Measurements from ENCODE around the gene EML4.

Gene EML4

GRCh38 chr2:42199002-42199401 is 29.8 kb downstream of the EML4 start:
- Histone ChIP-seq H3K27me3 (ENCODE audit: insufficient read depth, low read length) (no peaks in the 10 kb centered on the region), H3K9ac (ENCODE audit: low read depth, low read length) (no peak overlapping the region), H3K36me3 (ENCODE audit: insufficient read depth, low read length) (0 out of 2 replicates have a peak, but pooled peaks cover 2% of the 10 kb centered on the region), H3K4me1 (ENCODE audit: insufficient read depth, low read length) (peaks cover 14% of the 10 kb centered on the region), H3K4me3 (ENCODE audit: low read length) (no peak overlapping the region), H3K9me3 (ENCODE audit: insufficient read depth, low read depth, low read length) (no peaks in the 10 kb centered on the region), H3K27ac (ENCODE audit: low read depth, low read length) (no peak overlapping the region)
- 94% methylated on average over 2 of the region's 2 CpGs for WGBS

GRCh38 chr2:42199626-42200025 is 30.5 kb downstream of the EML4 start:
- Histone ChIP-seq H3K27ac (ENCODE audit: low read depth, low read length) (no peak overlapping the region), H3K36me3 (ENCODE audit: insufficient read depth, low read length) (0 out of 2 replicates have a peak, but pooled peaks cover 2% of the 10 kb centered on the region), H3K27me3 (ENCODE audit: insufficient read depth, low read length) (no peaks in the 10 kb centered on the region), H3K4me1 (ENCODE audit: insufficient read depth, low read length) (peaks cover 14% of the 10 kb centered on the region), H3K9me3 (ENCODE audit: insufficient read depth, low read depth, low read length) (no peaks in the 10 kb centered on the region), H3K4me3 (ENCODE audit: low read length) (no peak overlapping the region), H3K9ac (ENCODE audit: low read depth, low read length) (no peak overlapping the region)
- WGBS: 96% methylated on average over 5 of the region's 5 CpGs

GRCh38 chr2:42200926-42201855 is 32.0 kb downstream of the EML4 start:
- Histone ChIP-seq H3K9ac (ENCODE audit: low read depth, low read length) (no peak overlapping the region), H3K9me3 (ENCODE audit: insufficient read depth, low read depth, low read length) (no peaks in the 10 kb centered on the region), H3K27me3 (ENCODE audit: insufficient read depth, low read length) (no peaks in the 10 kb centered on the region), H3K4me1 (ENCODE audit: insufficient read depth, low read length) (peaks cover 10% of the 10 kb centered on the region), H3K4me3 (ENCODE audit: low read length) (no peak overlapping the region), H3K36me3 (ENCODE audit: insufficient read depth, low read length) (no peaks in the 10 kb centered on the region), H3K27ac (ENCODE audit: low read depth, low read length) (no peak overlapping the region)
- WGBS: 95% methylated on average over 4 of the region's 5 CpGs

GRCh38 chr2:42202634-42203008 is 33.5 kb downstream of the EML4 start:
- Histone ChIP-seq H3K36me3 (ENCODE audit: insufficient read depth, low read length) (no peaks in the 10 kb centered on the region), H3K27ac (ENCODE audit: low read depth, low read length) (no peak overlapping the region), H3K27me3 (ENCODE audit: insufficient read depth, low read length) (no peaks in the 10 kb centered on the region), H3K9ac (ENCODE audit: low read depth, low read length) (no peak overlapping the region), H3K4me1 (ENCODE audit: insufficient read depth, low read length) (peaks cover 5% of the 10 kb centered on the region), H3K4me3 (ENCODE audit: low read length) (no peak overlapping the region), H3K9me3 (ENCODE audit: insufficient read depth, low read depth, low read length) (no peaks in the 10 kb centered on the region)
- 99% methylated on average over 2 of the region's 2 CpGs for WGBS

- WGBS: 84% methylated on average over 4 of the region's 4 CpGs
- peaks cover 5% of the 10 kb centered on the region for H3K4me1 ChIP-seq (ENCODE audit: insufficient read depth, low read length)
- no peaks in the 10 kb centered on the region for H3K27me3 ChIP-seq (ENCODE audit: insufficient read depth, low read length)
- no peak overlapping the region for H3K4me3 ChIP-seq (ENCODE audit: low read length)
- no peaks in the 10 kb centered on the region for H3K9me3 ChIP-seq (ENCODE audit: insufficient read depth, low read depth, low read length)
- H3K27ac ChIP-seq (ENCODE audit: low read depth, low read length): no peak overlapping the region
- no peaks in the 10 kb centered on the region for H3K36me3 ChIP-seq (ENCODE audit: insufficient read depth, low read length)
- no peak overlapping the region for H3K9ac ChIP-seq (ENCODE audit: low read depth, low read length)
Measured at GRCh38 chr2:42203792-42204191, 34.6 kb downstream of the EML4 start.

- H3K36me3 ChIP-seq (ENCODE audit: insufficient read depth, low read length): no peaks in the 10 kb centered on the region
- no peak overlapping the region for H3K4me3 ChIP-seq (ENCODE audit: low read length)
- H3K4me1 ChIP-seq (ENCODE audit: insufficient read depth, low read length): peaks cover 4% of the 10 kb centered on the region
- no peaks in the 10 kb centered on the region for H3K27me3 ChIP-seq (ENCODE audit: insufficient read depth, low read length)
- no peak overlapping the region for H3K27ac ChIP-seq (ENCODE audit: low read depth, low read length)
- H3K9ac ChIP-seq (ENCODE audit: low read depth, low read length): no peak overlapping the region
- no peaks in the 10 kb centered on the region for H3K9me3 ChIP-seq (ENCODE audit: insufficient read depth, low read depth, low read length)
Measured at GRCh38 chr2:42205337-42205736, 36.2 kb downstream of the EML4 start.

GRCh38 chr2:42207826-42208225 is 38.7 kb downstream of the EML4 start:
- H3K27ac ChIP-seq (ENCODE audit: low read depth, low read length): no peak overlapping the region
- no peaks in the 10 kb centered on the region for H3K27me3 ChIP-seq (ENCODE audit: insufficient read depth, low read length)
- H3K9me3 ChIP-seq (ENCODE audit: insufficient read depth, low read depth, low read length): no peaks in the 10 kb centered on the region
- no peak overlapping the region for H3K9ac ChIP-seq (ENCODE audit: low read depth, low read length)
- H3K4me1 ChIP-seq (ENCODE audit: insufficient read depth, low read length): no peaks in the 10 kb centered on the region
- H3K4me3 ChIP-seq (ENCODE audit: low read length): no peak overlapping the region
- no peaks in the 10 kb centered on the region for H3K36me3 ChIP-seq (ENCODE audit: insufficient read depth, low read length)
- WGBS: 98% methylated on average over 4 of the region's 5 CpGs

GRCh38 chr2:42210203-42210602 is 41.0 kb downstream of the EML4 start:
- Histone ChIP-seq H3K27me3 (ENCODE audit: insufficient read depth, low read length) (no peaks in the 10 kb centered on the region), H3K4me3 (ENCODE audit: low read length) (no peak overlapping the region), H3K9me3 (ENCODE audit: insufficient read depth, low read depth, low read length) (no peaks in the 10 kb centered on the region), H3K9ac (ENCODE audit: low read depth, low read length) (no peak overlapping the region), H3K27ac (ENCODE audit: low read depth, low read length) (no peak overlapping the region), H3K4me1 (ENCODE audit: insufficient read depth, low read length) (no peaks in the 10 kb centered on the region; the same call in 1 of the 2 replicates), H3K36me3 (ENCODE audit: insufficient read depth, low read length) (no peaks in the 10 kb centered on the region)
- 89% methylated on average over 2 of the region's 2 CpGs for WGBS

GRCh38 chr2:42211291-42211690 is 42.1 kb downstream of the EML4 start:
- H3K9ac ChIP-seq (ENCODE audit: low read depth, low read length): no peak overlapping the region

GRCh38 chr2:42214669-42215068 is 45.5 kb downstream of the EML4 start:
- Histone ChIP-seq H3K4me3 (ENCODE audit: low read length) (no peak overlapping the region), H3K36me3 (ENCODE audit: insufficient read depth, low read length) (no peaks in the 10 kb centered on the region), H3K9me3 (ENCODE audit: insufficient read depth, low read depth, low read length) (no peaks in the 10 kb centered on the region), H3K27ac (ENCODE audit: low read depth, low read length) (no peak overlapping the region), H3K27me3 (ENCODE audit: insufficient read depth, low read length) (no peaks in the 10 kb centered on the region), H3K4me1 (ENCODE audit: insufficient read depth, low read length) (no peaks in the 10 kb centered on the region; the same call in 1 of the 2 replicates), H3K9ac (ENCODE audit: low read depth, low read length) (no peak overlapping the region)
- 95% methylated on average over 4 of the region's 4 CpGs for WGBS

More at GRCh38 chr2:42211291-42211690, 42.1 kb downstream of the EML4 start:
- H3K9me3 ChIP-seq (ENCODE audit: insufficient read depth, low read depth, low read length): no peaks in the 10 kb centered on the region
- no peak overlapping the region for H3K4me3 ChIP-seq (ENCODE audit: low read length)
- WGBS: 90% methylated on average over 5 of the region's 5 CpGs
- H3K27ac ChIP-seq (ENCODE audit: low read depth, low read length): no peak overlapping the region
- no peaks in the 10 kb centered on the region for H3K27me3 ChIP-seq (ENCODE audit: insufficient read depth, low read length)
- no peaks in the 10 kb centered on the region for H3K36me3 ChIP-seq (ENCODE audit: insufficient read depth, low read length)
- no peaks in the 10 kb centered on the region; the same call in 1 of the 2 replicates for H3K4me1 ChIP-seq (ENCODE audit: insufficient read depth, low read length)

- Histone ChIP-seq H3K4me1 (ENCODE audit: insufficient read depth, low read length) (no peaks in the 10 kb centered on the region; the same call in 1 of the 2 replicates), H3K9ac (ENCODE audit: low read depth, low read length) (no peak overlapping the region), H3K27me3 (ENCODE audit: insufficient read depth, low read length) (no peaks in the 10 kb centered on the region), H3K4me3 (ENCODE audit: low read length) (no peak overlapping the region), H3K9me3 (ENCODE audit: insufficient read depth, low read depth, low read length) (no peaks in the 10 kb centered on the region), H3K27ac (ENCODE audit: low read depth, low read length) (no peak overlapping the region), H3K36me3 (ENCODE audit: insufficient read depth, low read length) (no peaks in the 10 kb centered on the region)
Measured at GRCh38 chr2:42216694-42217093, 47.5 kb downstream of the EML4 start.

Measured in HUES64 (cell line).